Liver (tissue), 9 donors: ENCODE measurements around the gene PLAC9. TPM values are rescaled to one million over a fixed set of nuclear protein-coding genes. Genes with fewer than 3 reads are reported as not detected.

Source experiments
- DNase-seq: peaks from one replicate; pipeline ENCODE4 v3.0.0-alpha.2; 2017; ENCODE audit warnings: low spot score
- H3K27ac ChIP-seq, 2 donors: one replicate each; pipeline ENCODE4 v1.7.0; 2013; ENCODE audit warnings: inconsistent platforms in 2 of 2, low read length in 2 of 2, control low read depth in 1 of 2, low read depth in 1 of 2, mild to moderate bottlenecking in 1 of 2
- H3K27me3 ChIP-seq, 4 donors: one replicate each; pipeline versions ENCODE4 v1.6.1 to v1.7.0; 2013; ENCODE audit warnings: low read length in 3 of 4, inconsistent platforms in 1 of 4, mild to moderate bottlenecking in 1 of 4, moderate library complexity in 1 of 4; ENCODE audit not compliant: control insufficient read depth in 4 of 4, insufficient read depth in 4 of 4
- H3K36me3 ChIP-seq, 4 donors: one replicate each; pipeline versions ENCODE4 v1.6.1 to v1.7.0; 2013; ENCODE audit warnings: low read length in 3 of 4, mild to moderate bottlenecking in 3 of 4, low read depth in 1 of 4, moderate library complexity in 1 of 4; ENCODE audit not compliant: control insufficient read depth in 4 of 4, insufficient read depth in 3 of 4
- H3K4me1 ChIP-seq, 4 donors: one replicate each; pipeline versions ENCODE4 v1.6.1 to v1.7.0; 2013; ENCODE audit warnings: low read length in 3 of 4, mild to moderate bottlenecking in 3 of 4, moderate library complexity in 1 of 4; ENCODE audit not compliant: control insufficient read depth in 4 of 4, insufficient read depth in 4 of 4
- H3K4me3 ChIP-seq, 3 donors: one replicate each; pipeline versions ENCODE4 v1.6.1 to v1.7.0; 2013; ENCODE audit warnings: low read length in 3 of 3, control low read depth in 1 of 3, low read depth in 1 of 3, mild to moderate bottlenecking in 1 of 3
- H3K9ac ChIP-seq, 2 donors: one replicate each; pipeline ENCODE4 v1.7.0; 2013; ENCODE audit warnings: low read length in 2 of 2, mild to moderate bottlenecking in 2 of 2, moderate library complexity in 2 of 2, control low read depth in 1 of 2, low read depth in 1 of 2
- H3K9me3 ChIP-seq, 4 donors: one replicate each; pipeline versions ENCODE4 v1.6.1 to v1.7.0; 2013; ENCODE audit warnings: low read length in 3 of 4; ENCODE audit not compliant: control insufficient read depth in 4 of 4
- ATF3 ChIP-seq: IDR thresholded peaks from 2 replicates; pipeline ENCODE4 v1.6.1; 2016; ENCODE audit warnings: antibody characterized with exemption
- CTCF ChIP-seq: fragments of 150-350 bp; IDR thresholded peaks from 2 replicates; pipeline ENCODE4 v1.5.1; 2017; ENCODE audit warnings: improper control_type of control experiment, low read depth, low read length; ENCODE audit not compliant: missing input control
- FOXA2 ChIP-seq: IDR thresholded peaks from 2 replicates; pipeline ENCODE4 v1.6.1; 2016; ENCODE audit warnings: antibody characterized with exemption
- GABPA ChIP-seq, 2 donors: IDR thresholded peaks in 1 of 2; conservative IDR thresholded peaks in 1 of 2; 2 replicates each; pipeline ENCODE4 v1.6.1; 2016; ENCODE audit warnings: antibody characterized with exemption in 2 of 2, mild to moderate bottlenecking in 1 of 2, moderate library complexity in 1 of 2
- HNF4A ChIP-seq, 2 donors: conservative IDR thresholded peaks; 2 replicates each; pipeline ENCODE4 v1.6.1; 2016; ENCODE audit warnings: antibody characterized with exemption in 2 of 2, mild to moderate bottlenecking in 2 of 2
- HNF4G ChIP-seq: IDR thresholded peaks from 2 replicates; pipeline ENCODE4 v1.6.1; 2016; ENCODE audit warnings: antibody characterized with exemption
- JUND ChIP-seq, 2 donors: IDR thresholded peaks; 2 replicates each; pipeline ENCODE4 v1.6.1; 2016; ENCODE audit warnings: antibody characterized with exemption in 2 of 2
- NR2F2 ChIP-seq: IDR thresholded peaks from 2 replicates; pipeline ENCODE4 v1.6.1; 2016; ENCODE audit warnings: antibody characterized with exemption
- RAD21 ChIP-seq, 2 donors: IDR thresholded peaks; 2 replicates each; pipeline ENCODE4 v1.6.1; 2016; ENCODE audit warnings: antibody characterized with exemption in 2 of 2, mild to moderate bottlenecking in 2 of 2
- RXRA ChIP-seq, 2 donors: IDR thresholded peaks; 2 replicates each; pipeline ENCODE4 v1.6.1; 2017 to 2018; ENCODE audit warnings: antibody characterized with exemption in 2 of 2, mild to moderate bottlenecking in 1 of 2
- SP1 ChIP-seq: IDR thresholded peaks from 2 replicates; pipeline ENCODE4 v1.6.1; 2018; ENCODE audit warnings: antibody characterized with exemption, mild to moderate bottlenecking
- TAF1 ChIP-seq: conservative IDR thresholded peaks from 2 replicates; pipeline ENCODE4 v1.6.1; 2016; ENCODE audit warnings: antibody characterized with exemption, mild to moderate bottlenecking
- YY1 ChIP-seq: IDR thresholded peaks from 2 replicates; pipeline ENCODE4 v1.6.1; 2016; ENCODE audit warnings: antibody characterized with exemption, mild to moderate bottlenecking
- WGBS: extraction: QIAGEN DNeasy Blood & Tissue Kit; methylation state at CpG from one replicate; pipeline ENCODE4 v1.1.7; 2013; 5-methylcytosine and 5-hydroxymethylcytosine counted together
- polyA plus RNA-seq, 2 donors: library from polyadenylated mRNA; stranded (reverse) in 1 of 2; unstranded in 1 of 2; fragments of 200-250 nt in 1 of 2; fragments of >200 nt in 1 of 2; fragmentation: Nextera tagmentation in 1 of 2; extraction: Ambion mirVana in 1 of 2; gene quantifications; one replicate each; pipeline versions ENCODE4 v1.2.1 to v1.2.3, GENCODE V29; 2013 to 2015
- total RNA-seq, 2 donors: library from RNA; depleted of rRNA; stranded (reverse); fragments of >200 nt; gene quantifications; one replicate each; pipeline ENCODE4 v1.2.3, GENCODE V29; 2014
- TF ChIP-seq, protein P1 (sequence below): IDR thresholded peaks from 2 replicates; pipeline ENCODE4 v1.6.1; 2016; ENCODE audit warnings: antibody characterized with exemption, mild to moderate bottlenecking
- TF ChIP-seq, protein P2 (sequence below): IDR thresholded peaks from 2 replicates; pipeline ENCODE4 v1.6.1; 2016; ENCODE audit warnings: antibody characterized with exemption
- TF ChIP-seq, protein P3 (sequence below): IDR thresholded peaks from 2 replicates; pipeline ENCODE4 v1.6.1; 2016; ENCODE audit warnings: antibody characterized with exemption
- donor health status: healthy.
- donor health status: healthy.
- donor health status: healthy.
- donor health status: healthy.
- donor health status: healthy.

The PLAC9 gene
- total and polyA plus RNA-seq, 4 donors = 0.67 to 5.6 (median 2.1) TPM

DNA sequence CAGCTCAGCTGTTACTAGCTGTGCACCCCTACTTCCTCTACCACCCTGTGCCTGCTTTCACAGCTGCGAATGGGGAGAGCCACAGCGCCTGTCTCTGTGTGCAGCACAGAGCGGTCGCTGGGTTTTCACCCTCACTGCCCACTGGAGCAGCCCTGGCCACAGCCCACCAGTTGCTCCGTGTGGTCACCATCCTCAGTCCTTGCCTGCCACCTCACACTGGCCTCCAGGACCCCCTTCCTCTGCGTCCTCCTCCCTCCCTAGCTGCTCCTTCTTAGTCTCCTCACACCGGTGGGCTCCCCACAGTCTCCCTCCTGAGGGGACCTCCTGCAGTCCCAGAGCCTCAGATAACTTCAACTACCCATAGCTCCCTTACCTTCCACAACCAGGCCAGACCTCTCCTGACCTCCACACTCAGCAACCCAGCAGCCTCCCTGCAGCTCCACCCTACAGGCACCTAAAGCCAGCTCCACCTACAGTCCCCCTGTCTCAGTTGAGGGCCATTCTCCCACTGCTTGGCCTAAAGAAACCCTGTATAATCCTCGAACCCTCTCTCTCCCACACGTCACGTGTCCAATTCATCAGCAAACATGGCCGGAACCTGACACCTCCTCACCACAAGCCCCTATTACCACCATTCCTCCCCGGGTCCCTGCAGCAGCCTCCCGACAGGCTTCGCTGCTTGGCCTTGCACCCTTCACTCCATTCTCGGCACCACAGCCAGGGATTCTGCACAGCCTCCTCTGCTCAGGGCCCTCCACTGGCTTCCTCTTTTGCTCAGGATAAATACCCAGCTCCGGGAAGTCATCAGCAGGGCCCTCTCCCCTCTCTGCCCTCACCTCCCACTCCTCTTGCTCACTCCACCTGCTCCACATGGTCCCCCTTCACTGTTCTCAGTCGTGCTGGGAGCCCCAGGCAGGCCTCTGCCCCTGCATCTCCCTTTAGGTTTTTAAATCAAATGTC, 28.1 kb downstream of the PLAC9 start (continued):
- TF ChIP-seq CTCF = no peak

DNA sequence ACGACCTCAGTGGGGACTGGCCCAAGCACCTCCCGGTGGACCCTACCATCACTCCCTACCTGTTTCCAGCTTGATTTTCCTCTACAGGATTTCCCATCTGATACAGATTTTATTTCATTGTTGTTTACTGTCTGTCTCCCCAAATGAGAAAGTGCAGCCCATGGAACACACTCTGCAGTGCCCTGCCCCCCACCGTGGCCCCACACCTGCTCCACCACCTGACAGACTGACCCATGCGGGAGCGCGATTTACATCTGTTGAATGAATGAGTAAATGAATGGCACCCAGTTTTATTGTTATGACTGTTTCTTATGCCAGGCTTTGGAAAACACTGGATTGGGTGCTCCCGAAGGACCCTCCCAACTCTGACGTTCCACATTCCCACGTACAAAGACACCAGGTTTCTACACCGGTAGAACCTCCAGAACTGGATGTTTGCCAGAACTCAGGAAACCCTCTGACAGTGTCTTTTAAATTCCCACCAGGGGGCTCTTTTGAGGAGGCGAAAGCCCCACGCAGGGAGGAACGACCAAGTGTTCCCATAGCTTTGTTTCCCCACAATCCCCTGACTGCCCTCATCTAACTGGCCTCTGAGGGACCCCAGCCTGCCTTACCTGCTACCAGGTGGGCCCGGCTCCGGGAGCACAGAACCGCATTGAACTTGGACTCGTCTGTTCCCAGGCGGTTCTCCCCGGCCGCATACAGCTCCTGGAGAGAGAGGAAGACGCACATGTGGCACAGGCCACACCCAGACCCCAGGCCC, 29.0 kb downstream of the PLAC9 start:
- TF ChIP-seq CTCF (peak; percentile 29), YY1 (no peak), JUND (IDR thresholded peaks at IDR 0.05) (no peak), GABPA (IDR thresholded peaks at IDR 0.05 in 1 of 2, conservative IDR thresholded peaks at IDR 0.05 in 1 of 2) (no peak), FOXA2 (no peak), RXRA (IDR thresholded peaks at IDR 0.05) (no peak), ATF3 (no peak), RAD21 (IDR thresholded peaks at IDR 0.05) (peak; percentile 49 to 63), HNF4G (no peak), NR2F2 (no peak), HNF4A (conservative IDR thresholded peaks at IDR 0.05) (no peak), TAF1 (no peak), SP1 (no peak)
- TF ChIP-seq, protein P1, sequence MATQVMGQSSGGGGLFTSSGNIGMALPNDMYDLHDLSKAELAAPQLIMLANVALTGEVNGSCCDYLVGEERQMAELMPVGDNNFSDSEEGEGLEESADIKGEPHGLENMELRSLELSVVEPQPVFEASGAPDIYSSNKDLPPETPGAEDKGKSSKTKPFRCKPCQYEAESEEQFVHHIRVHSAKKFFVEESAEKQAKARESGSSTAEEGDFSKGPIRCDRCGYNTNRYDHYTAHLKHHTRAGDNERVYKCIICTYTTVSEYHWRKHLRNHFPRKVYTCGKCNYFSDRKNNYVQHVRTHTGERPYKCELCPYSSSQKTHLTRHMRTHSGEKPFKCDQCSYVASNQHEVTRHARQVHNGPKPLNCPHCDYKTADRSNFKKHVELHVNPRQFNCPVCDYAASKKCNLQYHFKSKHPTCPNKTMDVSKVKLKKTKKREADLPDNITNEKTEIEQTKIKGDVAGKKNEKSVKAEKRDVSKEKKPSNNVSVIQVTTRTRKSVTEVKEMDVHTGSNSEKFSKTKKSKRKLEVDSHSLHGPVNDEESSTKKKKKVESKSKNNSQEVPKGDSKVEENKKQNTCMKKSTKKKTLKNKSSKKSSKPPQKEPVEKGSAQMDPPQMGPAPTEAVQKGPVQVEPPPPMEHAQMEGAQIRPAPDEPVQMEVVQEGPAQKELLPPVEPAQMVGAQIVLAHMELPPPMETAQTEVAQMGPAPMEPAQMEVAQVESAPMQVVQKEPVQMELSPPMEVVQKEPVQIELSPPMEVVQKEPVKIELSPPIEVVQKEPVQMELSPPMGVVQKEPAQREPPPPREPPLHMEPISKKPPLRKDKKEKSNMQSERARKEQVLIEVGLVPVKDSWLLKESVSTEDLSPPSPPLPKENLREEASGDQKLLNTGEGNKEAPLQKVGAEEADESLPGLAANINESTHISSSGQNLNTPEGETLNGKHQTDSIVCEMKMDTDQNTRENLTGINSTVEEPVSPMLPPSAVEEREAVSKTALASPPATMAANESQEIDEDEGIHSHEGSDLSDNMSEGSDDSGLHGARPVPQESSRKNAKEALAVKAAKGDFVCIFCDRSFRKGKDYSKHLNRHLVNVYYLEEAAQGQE = no peak
- TF ChIP-seq, protein P2, sequence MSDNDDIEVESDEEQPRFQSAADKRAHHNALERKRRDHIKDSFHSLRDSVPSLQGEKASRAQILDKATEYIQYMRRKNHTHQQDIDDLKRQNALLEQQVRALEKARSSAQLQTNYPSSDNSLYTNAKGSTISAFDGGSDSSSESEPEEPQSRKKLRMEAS = no peak
- TF ChIP-seq, protein P3, sequence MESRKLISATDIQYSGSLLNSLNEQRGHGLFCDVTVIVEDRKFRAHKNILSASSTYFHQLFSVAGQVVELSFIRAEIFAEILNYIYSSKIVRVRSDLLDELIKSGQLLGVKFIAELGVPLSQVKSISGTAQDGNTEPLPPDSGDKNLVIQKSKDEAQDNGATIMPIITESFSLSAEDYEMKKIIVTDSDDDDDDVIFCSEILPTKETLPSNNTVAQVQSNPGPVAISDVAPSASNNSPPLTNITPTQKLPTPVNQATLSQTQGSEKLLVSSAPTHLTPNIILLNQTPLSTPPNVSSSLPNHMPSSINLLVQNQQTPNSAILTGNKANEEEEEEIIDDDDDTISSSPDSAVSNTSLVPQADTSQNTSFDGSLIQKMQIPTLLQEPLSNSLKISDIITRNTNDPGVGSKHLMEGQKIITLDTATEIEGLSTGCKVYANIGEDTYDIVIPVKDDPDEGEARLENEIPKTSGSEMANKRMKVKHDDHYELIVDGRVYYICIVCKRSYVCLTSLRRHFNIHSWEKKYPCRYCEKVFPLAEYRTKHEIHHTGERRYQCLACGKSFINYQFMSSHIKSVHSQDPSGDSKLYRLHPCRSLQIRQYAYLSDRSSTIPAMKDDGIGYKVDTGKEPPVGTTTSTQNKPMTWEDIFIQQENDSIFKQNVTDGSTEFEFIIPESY = no peak
- Histone ChIP-seq H3K36me3 (peaks cover 6 to 67% (median 39%) of the 10 kb centered on the region in 4 donors), H3K9me3 (no peaks in the 10 kb centered on the region), H3K9ac (no peak overlapping the region), H3K4me3 (no peak overlapping the region), H3K27me3 (no peaks in the 10 kb centered on the region), H3K4me1 (peaks cover 0 to 3% (median 0%) of the 10 kb centered on the region in 4 donors), H3K27ac (no peak overlapping the region)
- no peak for DNase-seq
- WGBS = 85% methylated on average over 21 of the region's 21 CpGs
